K562 (cell line): ENCODE results near the gene BCAR3. TPM values are rescaled to one million over a fixed set of nuclear protein-coding genes. Genes with fewer than 3 reads are reported as not detected.

Source experiments
- ARHGAP35 ChIP-seq: fragments of 450-650 bp; IDR thresholded peaks from 2 replicates; pipeline ENCODE4 v1.6.1; 2018; ENCODE audit not compliant: partially characterized antibody
- ARID1B ChIP-seq: fragments of 450-650 bp; IDR thresholded peaks from 2 replicates; pipeline ENCODE4 v1.6.1; 2016; ENCODE audit warnings: antibody characterized with exemption, mild to moderate bottlenecking, inconsistent platforms
- CEBPB ChIP-seq: fragments of 450-650 bp; IDR thresholded peaks from 2 replicates; pipeline ENCODE4 v1.6.1; 2016; ENCODE audit warnings: missing genetic modification characterization, missing compliant biosample characterization
- EGR1 ChIP-seq: fragments of 450-650 bp; conservative IDR thresholded peaks from 2 replicates; pipeline ENCODE4 v1.6.1; 2017; ENCODE audit warnings: mild to moderate bottlenecking
- ETV1 ChIP-seq: fragments of 450-650 bp; conservative IDR thresholded peaks from 2 replicates; pipeline ENCODE4 v1.6.1; 2016; ENCODE audit warnings: missing genetic modification characterization, control low read depth, low read depth, missing compliant biosample characterization
- FOXJ3 ChIP-seq: sonication (generic); formaldehyde crosslinking; IDR thresholded peaks from 2 replicates; pipeline ENCODE4 v1.4.0; 2020; ENCODE audit warnings: mild to moderate bottlenecking, missing genetic modification reagents
- GTF2F1 ChIP-seq: IDR thresholded peaks from 2 replicates; pipeline ENCODE4 v1.6.1; 2011; ENCODE audit warnings: low read depth, low read length, improper control_type of control experiment
- HDGF ChIP-seq: fragments of 450-650 bp; IDR thresholded peaks from 2 replicates; pipeline ENCODE4 v1.6.1; 2016
- HSF4 ChIP-seq: fragments of 250-450 bp; sonication (Bioruptor Pico); IDR thresholded peaks from 2 replicates; pipeline ENCODE4 v2.1.2; 2022; ENCODE audit warnings: mild to moderate bottlenecking, moderate library complexity, borderline replicate concordance
- KLF1 ChIP-seq: fragments of 450-650 bp; IDR thresholded peaks from 2 replicates; pipeline ENCODE4 v1.6.1; 2016; ENCODE audit warnings: missing genetic modification characterization, missing compliant biosample characterization
- MAFG ChIP-seq: fragments of 450-650 bp; conservative IDR thresholded peaks from 2 replicates; pipeline ENCODE4 v1.6.1; 2016; ENCODE audit warnings: missing genetic modification characterization, missing compliant biosample characterization
- NFE2 ChIP-seq: IDR thresholded peaks from 2 replicates; pipeline ENCODE4 v1.6.1; 2014; ENCODE audit warnings: antibody characterized with exemption, low read depth
- PTTG1 ChIP-seq: fragments of 450-650 bp; IDR thresholded peaks from 2 replicates; pipeline ENCODE4 v1.6.1; 2016; ENCODE audit warnings: low read depth, mild to moderate bottlenecking, missing genetic modification characterization, missing compliant biosample characterization
- RBM15 ChIP-seq: fragments of 200-400 bp; formaldehyde crosslinking; IDR thresholded peaks from 2 replicates; pipeline ENCODE4 v1.6.1; 2018; ENCODE audit warnings: mild to moderate bottlenecking, low read length, moderate library complexity; ENCODE audit not compliant: insufficient read depth
- TFAM ChIP-seq: fragments of 250-450 bp; sonication (Bioruptor Pico); conservative IDR thresholded peaks from 2 replicates; pipeline ENCODE4 v1.5.0; 2021; ENCODE audit warnings: mild to moderate bottlenecking, moderate library complexity
- TGIF2 ChIP-seq: sonication (generic); formaldehyde crosslinking; IDR thresholded peaks from 2 replicates; pipeline ENCODE4 v1.8.1; 2022; ENCODE audit warnings: mild to moderate bottlenecking, missing genetic modification reagents, moderate library complexity
- XRCC4 ChIP-seq: IDR thresholded peaks from one replicate; pipeline ENCODE4 v1.6.1; 2011; ENCODE audit not compliant: insufficient read depth, insufficient read length; ENCODE audit errors: extremely low read depth
- ZBTB8A ChIP-seq: fragments of 450-650 bp; IDR thresholded peaks from 2 replicates; pipeline ENCODE4 v1.6.1; 2018; ENCODE audit warnings: mild to moderate bottlenecking, moderate library complexity; ENCODE audit not compliant: partially characterized antibody
- ZNF140 ChIP-seq: fragments of 250-450 bp; sonication (Bioruptor Pico); IDR thresholded peaks from 2 replicates; pipeline ENCODE4 v1.8.0; 2021; ENCODE audit warnings: moderate library complexity, mild to moderate bottlenecking, inconsistent platforms
- ZNF668 ChIP-seq: fragments of 250-450 bp; sonication (Bioruptor Pico); IDR thresholded peaks from 2 replicates; pipeline ENCODE4 v1.8.0; 2022; ENCODE audit warnings: mild to moderate bottlenecking, inconsistent platforms
- polyA plus RNA-seq, 8 experiments: library from polyadenylated mRNA; depleted of rRNA in 4 of 8; stranded (reverse) in 5 of 8; unstranded in 3 of 8; fragments of >200 nt; fragmentation: Nextera tagmentation in 2 of 8; fragmentation: Illumina TruSeq in 1 of 8; extraction: Ambion mirVana in 2 of 8; extraction: Trizol in 1 of 8; gene quantifications; 2 replicates each; pipeline versions ENCODE4 v1.2.1 to v1.2.3, GENCODE V29; 2011 to 2014; ENCODE audit warnings: inconsistent platforms in 1 of 8, missing spikeins in 1 of 8
- total RNA-seq, 7 experiments: library from RNA; depleted of rRNA in 6 of 7; stranded (reverse); fragments of >200 nt in 6 of 7; fragmentation: Illumina TruSeq in 2 of 7; extraction: Trizol in 2 of 7; gene quantifications; 2 replicates each; pipeline versions ENCODE4 v1.2.1 to v1.2.3, GENCODE V29; 2011 to 2021; ENCODE audit warnings: low replicate concordance in 1 of 7
- TF ChIP-seq, protein P1 (sequence below), 2 experiments: IDR thresholded peaks in 1 of 2; conservative IDR thresholded peaks in 1 of 2; 2 replicates each; pipeline ENCODE4 v1.6.1; 2016; ENCODE audit warnings: low read depth in 2 of 2, mild to moderate bottlenecking in 1 of 2, missing compliant biosample characterization in 1 of 2, missing genetic modification characterization in 1 of 2, moderate library complexity in 1 of 2
- TF ChIP-seq, protein P2 (sequence below): fragments of 450-650 bp; IDR thresholded peaks from 2 replicates; pipeline ENCODE4 v1.6.1; 2016
- TF ChIP-seq, protein P3 (sequence below): sonication (generic); formaldehyde crosslinking; IDR thresholded peaks from 2 replicates; pipeline ENCODE4 v1.8.1; 2023; ENCODE audit warnings: mild to moderate bottlenecking, missing genetic modification reagents, moderate library complexity
- TF ChIP-seq, protein P4 (sequence below), 2 experiments: fragments of 250-450 bp in 1 of 2; fragments of 450-650 bp in 1 of 2; sonication (Bioruptor Pico) in 1 of 2; IDR thresholded peaks; 2 replicates each; pipeline versions ENCODE4 v1.6.1 to v1.8.0; 2016 to 2021; ENCODE audit warnings: mild to moderate bottlenecking in 2 of 2, moderate library complexity in 2 of 2, missing compliant biosample characterization in 1 of 2, missing genetic modification characterization in 1 of 2

BCAR3 gene
- total and polyA plus RNA-seq, 9 of the 15 experiments (the other 6 are each of a cell fraction or from before 2014, with no cell fraction given) = 1.8 to 6.3 (median 3.8) TPM

DNA sequence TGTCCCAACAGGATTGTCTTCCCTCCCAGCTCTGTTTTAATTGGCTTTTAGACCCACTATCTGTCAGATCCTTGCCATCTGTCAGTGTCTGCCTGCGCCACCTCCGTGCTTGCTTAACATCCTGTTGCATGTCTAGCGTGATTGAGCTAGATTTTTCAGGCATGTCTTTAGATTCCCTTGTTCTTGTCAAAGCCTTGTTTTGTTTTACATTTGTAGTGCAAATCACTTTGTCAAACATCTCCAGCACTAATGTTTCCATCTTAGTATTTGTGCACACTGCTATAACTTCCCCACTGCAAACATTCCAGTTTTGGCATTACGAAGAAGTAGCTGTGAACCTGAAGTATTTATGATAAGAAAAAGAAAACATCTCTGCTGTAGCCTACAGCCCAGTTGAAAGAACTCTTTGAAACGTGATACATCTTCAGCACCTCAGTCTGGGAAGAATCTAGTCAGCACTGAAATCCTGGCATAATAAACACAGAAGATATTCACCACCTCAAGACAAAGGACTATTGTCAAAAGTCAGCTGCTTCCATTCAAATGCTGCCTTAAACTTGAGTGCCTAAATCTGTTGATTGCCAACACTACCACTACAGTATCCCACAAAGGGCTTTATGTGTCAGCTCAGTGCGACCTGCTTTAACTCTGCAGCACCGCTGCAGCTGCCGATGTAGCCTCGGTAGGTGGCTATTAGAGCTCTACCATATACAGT is 128.7 kb downstream of the BCAR3 start (continued):
- TF ChIP-seq, protein P1, sequence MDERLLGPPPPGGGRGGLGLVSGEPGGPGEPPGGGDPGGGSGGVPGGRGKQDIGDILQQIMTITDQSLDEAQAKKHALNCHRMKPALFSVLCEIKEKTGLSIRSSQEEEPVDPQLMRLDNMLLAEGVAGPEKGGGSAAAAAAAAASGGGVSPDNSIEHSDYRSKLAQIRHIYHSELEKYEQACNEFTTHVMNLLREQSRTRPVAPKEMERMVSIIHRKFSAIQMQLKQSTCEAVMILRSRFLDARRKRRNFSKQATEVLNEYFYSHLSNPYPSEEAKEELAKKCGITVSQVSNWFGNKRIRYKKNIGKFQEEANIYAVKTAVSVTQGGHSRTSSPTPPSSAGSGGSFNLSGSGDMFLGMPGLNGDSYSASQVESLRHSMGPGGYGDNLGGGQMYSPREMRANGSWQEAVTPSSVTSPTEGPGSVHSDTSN (CRISPR knock-in tag; IDR thresholded peaks at IDR 0.05; ENCODE audit: low read depth) = peak; percentile 20; the same call in 1 of the 2 replicates
- TF ChIP-seq, protein P1 (tag; conservative IDR thresholded peaks at IDR 0.05; ENCODE audit: low read depth) = peak; percentile 84
- TF ChIP-seq, protein P2, sequence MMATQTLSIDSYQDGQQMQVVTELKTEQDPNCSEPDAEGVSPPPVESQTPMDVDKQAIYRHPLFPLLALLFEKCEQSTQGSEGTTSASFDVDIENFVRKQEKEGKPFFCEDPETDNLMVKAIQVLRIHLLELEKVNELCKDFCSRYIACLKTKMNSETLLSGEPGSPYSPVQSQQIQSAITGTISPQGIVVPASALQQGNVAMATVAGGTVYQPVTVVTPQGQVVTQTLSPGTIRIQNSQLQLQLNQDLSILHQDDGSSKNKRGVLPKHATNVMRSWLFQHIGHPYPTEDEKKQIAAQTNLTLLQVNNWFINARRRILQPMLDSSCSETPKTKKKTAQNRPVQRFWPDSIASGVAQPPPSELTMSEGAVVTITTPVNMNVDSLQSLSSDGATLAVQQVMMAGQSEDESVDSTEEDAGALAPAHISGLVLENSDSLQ = peak; percentile 88
- no peak for TF ChIP-seq XRCC4
- 0 out of 2 replicates have a peak, but pooled peaks have one; percentile 18 for TF ChIP-seq MAFG (tag)
- TF ChIP-seq RBM15 = no peak
- TF ChIP-seq ETV1 = peak; percentile 71
- TF ChIP-seq CEBPB (tag) = peak; percentile 61
- TF ChIP-seq EGR1 = 0 out of 2 replicates have a peak, but pooled peaks have one; percentile 30
- TF ChIP-seq ARHGAP35 = no peak
- TF ChIP-seq ZBTB8A = no peak
- no peak for TF ChIP-seq HDGF
- TF ChIP-seq TGIF2 = no peak
- TF ChIP-seq ARID1B = 0 out of 2 replicates have a peak, but pooled peaks have one; percentile 29
- TF ChIP-seq, protein P3, sequence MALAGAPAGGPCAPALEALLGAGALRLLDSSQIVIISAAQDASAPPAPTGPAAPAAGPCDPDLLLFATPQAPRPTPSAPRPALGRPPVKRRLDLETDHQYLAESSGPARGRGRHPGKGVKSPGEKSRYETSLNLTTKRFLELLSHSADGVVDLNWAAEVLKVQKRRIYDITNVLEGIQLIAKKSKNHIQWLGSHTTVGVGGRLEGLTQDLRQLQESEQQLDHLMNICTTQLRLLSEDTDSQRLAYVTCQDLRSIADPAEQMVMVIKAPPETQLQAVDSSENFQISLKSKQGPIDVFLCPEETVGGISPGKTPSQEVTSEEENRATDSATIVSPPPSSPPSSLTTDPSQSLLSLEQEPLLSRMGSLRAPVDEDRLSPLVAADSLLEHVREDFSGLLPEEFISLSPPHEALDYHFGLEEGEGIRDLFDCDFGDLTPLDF (CRISPR knock-in tag) = no peak
- TF ChIP-seq GTF2F1 = no peak
- TF ChIP-seq TFAM = no peak
- TF ChIP-seq PTTG1 (tag) = no peak
- no peak for TF ChIP-seq FOXJ3
- TF ChIP-seq ZNF140 (CRISPR knock-in tag) = no peak
- no peak for TF ChIP-seq HSF4 (CRISPR knock-in tag)
- TF ChIP-seq ZNF668 (CRISPR knock-in tag) = no peak
- TF ChIP-seq, protein P4, sequence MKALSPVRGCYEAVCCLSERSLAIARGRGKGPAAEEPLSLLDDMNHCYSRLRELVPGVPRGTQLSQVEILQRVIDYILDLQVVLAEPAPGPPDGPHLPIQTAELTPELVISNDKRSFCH (CRISPR knock-in tag; IDR thresholded peaks at IDR 0.05) = no peak
- TF ChIP-seq, protein P4 (tag; IDR thresholded peaks at IDR 0.05) = no peak
- no peak for TF ChIP-seq KLF1
- no peak for TF ChIP-seq NFE2
